ENCODE measurements around the gene RECQL.
"Not testable (repeated sequence)": the region's sequence is repeated elsewhere in the genome, so short reads cannot be mapped to it uniquely, and the experiment has no call there.

The RECQL gene

GRCh38 chr12:21419009-21419699 is 82.3 kb downstream of the RECQL start:
- not testable (repeated sequence) for DNase-seq (ENCODE audit: low spot score)
